Stimulated activated CD8-positive, alpha-beta memory T cell treated with anti-CD3 and anti-CD28 coated beads, Interleukin-4, amount 100 ng/mL, for 24 hours (primary cell): ENCODE measurements around the gene KLHL17.
"Not testable (repeated sequence)": the region's sequence is repeated elsewhere in the genome, so short reads cannot be mapped to it uniquely, and the experiment has no call there.

Source experiments
- DNase-seq: peaks from one replicate; pipeline ENCODE4 v3.0.0-alpha.2; 2020; ENCODE audit warnings: low read depth

The KLHL17 gene

GRCh38 chr1:982765-983436 lies 22.5 kb downstream of the KLHL17 start:
- no peak for DNase-seq

GRCh38 chr1:983798-984475 lies 23.6 kb downstream of the KLHL17 start:
- DNase-seq: peak; percentile 51

- DNase-seq: no peak
These were observed 24.1 kb downstream of the KLHL17 start for GRCh38 chr1:984476-984814.

GRCh38 chr1:985126-985525 lies 24.7 kb downstream of the KLHL17 start:
- no peak for DNase-seq

- not testable (repeated sequence) for DNase-seq
These were observed 27.7 kb downstream of the KLHL17 start for GRCh38 chr1:988061-988460.

GRCh38 chr1:991275-991674 lies 30.9 kb downstream of the KLHL17 start:
- not testable (repeated sequence) for DNase-seq

- no peak for DNase-seq
These were observed 31.5 kb downstream of the KLHL17 start for GRCh38 chr1:991895-992294.

- no peak for DNase-seq
These were observed 32.0 kb downstream of the KLHL17 start for GRCh38 chr1:992362-992761.

GRCh38 chr1:993379-993995 lies 33.1 kb downstream of the KLHL17 start:
- DNase-seq: no peak

GRCh38 chr1:994546-994945 lies 34.2 kb downstream of the KLHL17 start:
- not testable (repeated sequence) for DNase-seq

GRCh38 chr1:995665-996633 lies 35.6 kb downstream of the KLHL17 start:
- no peak for DNase-seq

GRCh38 chr1:996851-997712 lies 36.7 kb downstream of the KLHL17 start:
- no peak for DNase-seq

- DNase-seq: no peak
These were observed 37.3 kb downstream of the KLHL17 start for GRCh38 chr1:997713-997992.

- no peak for DNase-seq
These were observed 37.8 kb downstream of the KLHL17 start for GRCh38 chr1:997993-998744.

GRCh38 chr1:998745-998994 lies 38.3 kb downstream of the KLHL17 start:
- DNase-seq: no peak

GRCh38 chr1:998995-999724 lies 38.8 kb downstream of the KLHL17 start:
- no peak for DNase-seq

- peak; percentile 55 for DNase-seq
These were observed 39.5 kb downstream of the KLHL17 start, which contains the start of gene HES4 for GRCh38 chr1:999725-1000356. TSS of gene HES4 (minus strand) at chr1:1000097. CDS start at chr1:999973, 124 bp downstream.

GRCh38 chr1:1000357-1001056 lies 40.1 kb downstream of the KLHL17 start:
- DNase-seq: peak; percentile 41
